Esophagus (tissue), 2 donors: ENCODE data around the gene ATP8A2. TPM values are rescaled to one million over a fixed set of nuclear protein-coding genes. Genes with fewer than 3 reads are reported as not detected.

Experiments
- H3K27ac ChIP-seq, 2 donors: one replicate each; pipeline ENCODE4 v1.5.1; 2013; ENCODE audit warnings: low read depth in 2 of 2, mild to moderate bottlenecking in 2 of 2, inconsistent platforms in 1 of 2, low read length in 1 of 2, moderate library complexity in 1 of 2
- H3K27me3 ChIP-seq, 2 donors: one replicate each; pipeline ENCODE4 v1.6.1; 2013; ENCODE audit warnings: low read length in 2 of 2, control low read depth in 1 of 2, mild to moderate bottlenecking in 1 of 2; ENCODE audit not compliant: insufficient read depth in 2 of 2, control insufficient read depth in 1 of 2
- H3K36me3 ChIP-seq, 2 donors: one replicate each; pipeline ENCODE4 v1.6.1; 2013; ENCODE audit warnings: low read length in 1 of 2; ENCODE audit not compliant: control insufficient read depth in 2 of 2, insufficient read depth in 2 of 2
- H3K4me1 ChIP-seq, 2 donors: one replicate each; pipeline ENCODE4 v1.6.1; 2013; ENCODE audit warnings: low read length in 1 of 2; ENCODE audit not compliant: control insufficient read depth in 2 of 2, insufficient read depth in 2 of 2
- H3K4me3 ChIP-seq, 2 donors: one replicate each; pipeline ENCODE4 v1.5.1; 2013; ENCODE audit warnings: low read length in 2 of 2, mild to moderate bottlenecking in 2 of 2, low read depth in 1 of 2, moderate library complexity in 1 of 2
- H3K9me3 ChIP-seq, 2 donors: one replicate each; pipeline ENCODE4 v1.6.1; 2013; ENCODE audit warnings: mild to moderate bottlenecking in 2 of 2, low read depth in 1 of 2, low read length in 1 of 2, moderate library complexity in 1 of 2; ENCODE audit not compliant: control insufficient read depth in 2 of 2, insufficient read depth in 1 of 2
- WGBS, 2 donors: extraction: QIAGEN DNeasy Blood & Tissue Kit; methylation state at CpG; one replicate each; pipeline ENCODE4 v1.1.7; 2013; 5-methylcytosine and 5-hydroxymethylcytosine counted together
- polyA plus RNA-seq, 2 donors: library from polyadenylated mRNA; stranded (reverse); fragments of 200-250 nt; gene quantifications; one replicate each; pipeline ENCODE4 v1.2.3, GENCODE V29; 2013
- donor health status: healthy with polysubstance abuse.
- donor health status: Bipolar disorder and iron deficiency.

The ATP8A2 gene
- polyA plus RNA-seq, 2 donors, result 0.01 TPM; not detected in 1

DNA sequence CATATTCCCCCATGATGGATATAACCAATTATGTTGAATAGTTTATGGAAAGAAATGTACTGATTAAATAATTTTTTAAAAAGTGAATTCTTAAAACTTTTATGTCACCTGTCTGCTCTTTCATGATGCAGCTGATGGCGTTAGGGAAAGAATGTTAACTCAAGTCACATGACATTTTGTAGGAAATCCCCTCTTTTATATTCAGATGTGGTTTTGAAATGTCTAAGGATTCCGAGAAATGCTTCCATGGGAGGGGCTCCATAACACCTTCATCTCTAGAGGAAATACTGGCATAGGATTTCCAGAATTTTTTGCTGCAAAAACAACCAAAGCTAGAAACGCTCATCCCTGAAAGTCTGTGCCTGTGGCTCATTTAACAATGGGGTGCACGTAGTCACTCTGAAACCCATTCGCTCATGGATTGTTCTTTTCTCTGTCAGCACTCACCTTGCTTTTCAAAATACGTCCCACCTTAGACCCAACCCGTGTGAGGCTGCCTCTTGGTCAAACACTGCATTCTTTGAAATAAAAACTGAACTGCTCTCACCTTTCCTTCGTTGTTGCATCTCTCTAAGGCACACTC, 391.1 kb downstream of the ATP8A2 start:
- Histone ChIP-seq H3K27ac (no peak overlapping the region), H3K4me3 (no peak overlapping the region), H3K4me1 (no peaks in the 10 kb centered on the region), H3K27me3 (no peaks in the 10 kb centered on the region), H3K36me3 (no peaks in the 10 kb centered on the region), H3K9me3 (no peaks in the 10 kb centered on the region)
- WGBS, 2 donors, result 43 to 53% methylated on average over 8 of the region's 8 CpGs

DNA sequence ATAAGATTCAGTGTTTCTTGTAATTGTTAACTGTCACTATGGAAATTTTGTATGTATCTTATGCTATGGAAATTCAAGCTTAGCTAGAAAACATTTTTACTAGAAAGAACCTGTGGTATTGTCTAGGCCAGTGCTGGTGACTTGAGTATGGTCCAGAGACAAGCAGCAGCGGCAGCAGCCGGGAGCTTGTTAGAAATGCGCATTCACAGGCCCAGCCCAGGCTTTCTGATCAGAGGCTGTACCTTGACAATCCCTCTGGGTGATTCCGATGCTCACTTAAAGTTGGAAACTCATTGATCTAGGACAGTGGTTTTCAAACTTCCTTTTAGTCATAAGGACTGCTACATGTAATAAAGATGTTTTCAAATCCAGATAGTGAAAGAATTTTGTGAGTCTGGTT, 392.6 kb downstream of the ATP8A2 start:
- Histone ChIP-seq H3K36me3 (no peaks in the 10 kb centered on the region), H3K4me1 (no peaks in the 10 kb centered on the region), H3K27me3 (no peaks in the 10 kb centered on the region), H3K27ac (no peak overlapping the region), H3K4me3 (no peak overlapping the region), H3K9me3 (no peaks in the 10 kb centered on the region)
- WGBS, 2 donors, result 93 to 96% methylated on average over 4 of the region's 4 CpGs

DNA sequence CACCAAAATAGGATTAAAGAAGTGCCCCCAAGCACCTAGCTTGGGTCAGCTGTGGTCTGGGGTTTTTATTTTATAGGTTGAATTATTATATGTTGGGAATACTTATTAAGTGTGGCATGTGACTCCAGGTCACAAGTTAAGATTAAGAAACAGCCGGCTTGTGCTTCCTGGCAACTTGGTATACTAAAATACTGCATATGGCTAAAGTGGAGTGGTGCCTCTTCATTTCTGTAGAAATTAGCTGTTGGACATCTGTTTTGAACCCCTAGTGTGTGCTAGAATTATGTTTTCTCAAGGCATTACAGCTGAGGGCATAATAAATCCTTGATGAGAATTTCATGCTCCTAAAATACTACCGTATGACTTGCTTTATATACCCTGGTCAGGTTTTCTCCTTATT, 393.5 kb downstream of the ATP8A2 start:
- no peak overlapping the region for H3K27ac ChIP-seq
- no peaks in the 10 kb centered on the region for H3K4me1 ChIP-seq
- 92 to 95% methylated on average over 2 of the region's 2 CpGs for WGBS, 2 donors
- no peak overlapping the region for H3K4me3 ChIP-seq
- no peaks in the 10 kb centered on the region for H3K36me3 ChIP-seq
- no peaks in the 10 kb centered on the region for H3K9me3 ChIP-seq
- no peaks in the 10 kb centered on the region for H3K27me3 ChIP-seq

DNA sequence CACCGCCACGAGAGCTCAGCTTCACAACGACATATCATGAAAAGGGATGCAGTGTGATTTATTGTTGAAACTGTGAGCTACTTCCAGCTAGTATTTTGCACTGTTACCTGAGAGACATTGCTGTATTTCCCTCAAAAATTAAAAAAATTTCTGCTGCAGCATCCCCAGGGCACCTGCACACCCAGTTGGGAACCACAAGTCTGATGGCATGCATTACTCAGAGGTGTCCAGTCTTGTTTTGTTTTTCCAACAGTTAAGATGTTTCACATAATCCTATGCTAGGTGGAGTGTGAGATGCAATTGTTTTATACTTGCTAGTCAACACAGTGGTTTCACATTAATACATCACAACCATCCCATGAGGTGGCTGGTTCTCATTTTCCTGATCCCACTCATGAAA, 394.8 kb downstream of the ATP8A2 start:
- WGBS, 2 donors, result 94 to 95% methylated on average over 3 of the region's 3 CpGs
- Histone ChIP-seq H3K27me3 (no peaks in the 10 kb centered on the region), H3K27ac (no peak overlapping the region), H3K9me3 (no peaks in the 10 kb centered on the region), H3K4me3 (no peak overlapping the region), H3K4me1 (no peaks in the 10 kb centered on the region), H3K36me3 (no peaks in the 10 kb centered on the region)

DNA sequence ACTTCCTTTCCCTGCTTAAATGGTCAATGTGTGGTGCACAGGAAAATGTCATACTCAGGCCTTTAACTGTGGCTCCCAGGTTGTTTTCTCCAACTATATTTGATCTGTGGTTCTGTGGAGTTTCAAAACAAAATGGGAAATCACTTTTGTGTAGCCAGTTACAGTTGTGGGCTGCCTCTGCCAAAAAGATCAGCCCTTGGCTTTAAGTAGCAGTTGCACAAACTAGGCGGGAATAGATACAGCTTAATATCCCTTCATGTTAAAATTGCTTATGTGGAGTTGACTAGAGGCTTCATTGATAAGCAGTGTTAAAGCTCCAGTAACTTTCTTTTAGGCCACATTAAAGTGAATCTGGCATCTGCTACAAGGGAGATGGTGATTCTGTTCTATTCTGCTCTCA, 395.2 kb downstream of the ATP8A2 start:
- Histone ChIP-seq H3K27ac (no peak overlapping the region), H3K4me1 (no peaks in the 10 kb centered on the region), H3K9me3 (no peaks in the 10 kb centered on the region), H3K36me3 (no peaks in the 10 kb centered on the region), H3K4me3 (no peak overlapping the region), H3K27me3 (no peaks in the 10 kb centered on the region)
- 79 to 86% methylated on average over 1 of the region's 1 CpG for WGBS, 2 donors

DNA sequence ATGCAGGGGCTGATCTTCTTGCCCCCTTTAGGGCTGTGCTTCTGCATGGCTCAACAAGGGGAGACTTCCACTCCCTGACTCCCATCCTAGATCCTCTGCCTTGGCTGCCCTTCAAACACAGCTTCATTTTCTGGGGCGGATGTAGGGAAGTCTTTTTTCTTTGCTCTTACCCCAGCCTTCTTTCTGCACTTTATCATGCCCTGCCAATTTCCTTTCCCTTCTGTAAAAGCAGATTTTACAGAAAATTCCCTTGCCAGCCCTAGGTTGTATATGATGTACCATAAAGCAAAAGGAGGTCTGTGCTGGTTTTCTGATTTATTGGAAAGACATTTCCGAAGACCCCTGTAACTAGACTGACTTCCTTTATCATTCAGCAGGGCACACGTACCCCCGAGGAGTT, 396.6 kb downstream of the ATP8A2 start:
- Histone ChIP-seq H3K27ac (no peak overlapping the region), H3K4me1 (no peaks in the 10 kb centered on the region), H3K27me3 (no peaks in the 10 kb centered on the region), H3K4me3 (no peak overlapping the region), H3K9me3 (no peaks in the 10 kb centered on the region), H3K36me3 (no peaks in the 10 kb centered on the region)
- WGBS, 2 donors, result 64 to 81% methylated on average over 4 of the region's 4 CpGs

DNA sequence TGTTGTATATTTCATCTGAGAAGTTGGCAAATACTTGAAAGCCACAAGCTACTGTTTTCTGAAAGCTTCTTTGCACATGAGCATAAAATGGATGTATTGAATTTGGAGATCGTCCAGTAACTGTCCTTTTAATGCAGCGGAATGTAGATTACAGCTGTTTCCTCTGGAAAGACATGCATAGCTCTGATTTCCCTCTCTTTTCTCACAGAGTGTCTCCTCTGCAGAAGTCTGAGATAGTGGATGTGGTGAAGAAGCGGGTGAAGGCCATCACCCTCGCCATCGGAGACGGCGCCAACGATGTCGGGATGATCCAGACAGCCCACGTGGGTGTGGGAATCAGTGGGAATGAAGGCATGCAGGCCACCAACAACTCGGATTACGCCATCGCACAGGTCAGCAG, 397.1 kb downstream of the ATP8A2 start:
- Histone ChIP-seq H3K9me3 (no peaks in the 10 kb centered on the region), H3K4me3 (no peak overlapping the region), H3K4me1 (no peaks in the 10 kb centered on the region), H3K27ac (no peak overlapping the region), H3K36me3 (no peaks in the 10 kb centered on the region), H3K27me3 (no peaks in the 10 kb centered on the region)
- WGBS, 2 donors, result 68 to 70% methylated on average over 13 of the region's 13 CpGs

DNA sequence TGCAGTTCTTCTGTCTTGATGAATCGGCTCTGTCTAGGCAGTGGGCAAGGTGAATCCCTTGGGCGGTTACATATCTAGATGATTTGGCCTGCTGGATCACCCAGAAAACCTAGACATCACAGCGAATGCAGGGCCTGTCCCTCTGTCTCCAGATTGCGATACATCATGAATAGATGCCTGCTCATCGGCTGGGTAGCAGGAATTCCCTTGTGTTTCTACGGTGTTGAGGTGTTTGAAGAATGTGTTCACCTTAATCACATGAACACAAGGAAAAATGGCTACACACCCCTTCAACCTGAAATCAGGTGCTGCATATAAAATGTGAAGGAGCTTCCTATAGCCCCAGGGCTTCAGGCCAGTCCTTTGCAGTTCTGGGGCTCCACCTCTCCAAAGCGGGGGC, 398.8 kb downstream of the ATP8A2 start:
- no peak overlapping the region for H3K27ac ChIP-seq
- no peak overlapping the region for H3K4me3 ChIP-seq
- no peaks in the 10 kb centered on the region for H3K9me3 ChIP-seq
- 87 to 88% methylated on average over 7 of the region's 7 CpGs for WGBS, 2 donors
- no peaks in the 10 kb centered on the region for H3K27me3 ChIP-seq
- H3K36me3 ChIP-seq, result no peaks in the 10 kb centered on the region
- no peaks in the 10 kb centered on the region for H3K4me1 ChIP-seq

DNA sequence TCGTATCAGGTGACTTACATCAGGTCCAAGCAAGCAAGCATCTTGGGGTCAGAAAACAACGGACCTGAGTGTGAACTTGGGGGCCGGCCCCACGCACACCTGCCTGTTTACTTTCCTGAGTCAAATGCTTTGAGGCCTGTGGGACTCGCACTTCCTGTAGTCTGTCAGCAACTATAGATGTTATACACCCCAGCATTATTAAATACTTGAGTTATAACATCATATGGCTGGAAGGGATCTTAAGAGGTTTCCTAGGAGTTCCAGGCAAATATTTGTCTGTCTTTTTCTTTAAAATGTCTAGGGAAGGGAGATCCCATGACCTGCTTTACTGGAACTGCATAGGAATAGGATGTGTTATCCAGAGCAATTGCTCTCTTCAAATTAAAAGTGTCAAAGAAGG, 399.4 kb downstream of the ATP8A2 start:
- Histone ChIP-seq H3K9me3 (no peaks in the 10 kb centered on the region), H3K4me3 (no peak overlapping the region), H3K36me3 (no peaks in the 10 kb centered on the region), H3K27me3 (no peaks in the 10 kb centered on the region), H3K27ac (no peak overlapping the region), H3K4me1 (no peaks in the 10 kb centered on the region)
- WGBS, 2 donors, result 44 to 58% methylated on average over 5 of the region's 5 CpGs

DNA sequence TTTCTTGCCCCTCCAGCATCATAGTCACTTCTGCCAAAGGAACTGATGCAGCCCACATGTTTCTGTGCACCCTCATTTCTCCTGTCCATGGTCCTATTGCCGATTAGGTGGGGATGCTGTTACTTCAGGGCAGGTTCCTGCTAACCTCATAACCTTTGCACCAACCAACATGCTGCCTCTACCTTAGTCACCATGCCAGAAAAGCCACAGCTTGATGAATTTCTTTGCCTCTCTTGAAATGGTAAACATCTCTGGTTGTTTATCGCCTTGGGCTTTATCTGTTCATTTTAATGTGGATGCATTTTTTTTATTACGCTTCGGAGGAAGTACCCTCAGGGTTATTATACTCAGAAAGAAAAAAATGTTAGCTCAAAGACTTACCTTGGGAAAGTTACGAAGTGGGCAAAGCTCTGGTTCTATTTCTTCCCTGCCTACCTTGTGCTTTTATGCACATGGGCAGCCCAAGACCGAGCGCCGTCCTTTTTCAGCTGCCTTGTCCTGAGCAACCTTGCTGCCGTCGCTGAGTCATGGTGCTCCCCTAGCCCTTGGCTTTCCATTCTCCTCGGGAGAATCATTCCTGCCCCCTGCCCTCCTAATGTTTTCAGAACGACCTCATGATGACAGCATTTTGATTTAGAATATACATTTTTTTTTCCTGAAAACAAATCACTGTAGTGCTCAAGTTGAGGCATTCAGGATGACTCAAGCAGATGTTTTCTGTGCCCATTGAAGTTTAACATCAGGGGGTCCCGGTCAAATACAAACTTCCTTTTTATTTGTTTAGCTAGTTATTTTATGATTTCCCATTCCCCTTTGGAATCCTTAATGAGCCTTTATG, 400.1 kb downstream of the ATP8A2 start:
- WGBS, 2 donors, result 59 to 69% methylated on average over 13 of the region's 13 CpGs
- no peaks in the 10 kb centered on the region for H3K36me3 ChIP-seq
- no peaks in the 10 kb centered on the region for H3K4me1 ChIP-seq
- H3K27me3 ChIP-seq, result no peaks in the 10 kb centered on the region
- H3K27ac ChIP-seq, result no peak overlapping the region
- no peaks in the 10 kb centered on the region for H3K9me3 ChIP-seq
- no peak overlapping the region for H3K4me3 ChIP-seq
